A673 (cell line): ENCODE data around the gene PADI4. TPM values are rescaled to one million over a fixed set of nuclear protein-coding genes. Genes with fewer than 3 reads are reported as not detected.

Source experiments
- BruUV-seq: library from RNA; stranded (reverse); fragments of 400-500 nt; replicated peaks from 2 replicates; lab custom pipeline; 2021; lab: Mats Ljungman, UMichigan
- CTCF ChIA-PET: fragments of 300-600 bp; sonication (Branson Sonifier 250); formaldehyde crosslinking; loops from one replicate; lab custom pipeline; 2022; ENCODE audit warnings: antibody characterized with exemption; lab: Charles Lee
- POLR2A ChIA-PET: fragments of 300-600 bp; sonication (Branson Sonifier 250); formaldehyde crosslinking; loops from one replicate; lab custom pipeline; 2022; ENCODE audit warnings: antibody characterized with exemption; ENCODE audit not compliant: low non-redundant PET; lab: Charles Lee
- DNase-seq: peaks from one replicate; pipeline ENCODE4 v3.0.0-alpha.2; 2015; ENCODE audit warnings: low spot score
- H3K27ac ChIP-seq: fragments of 200-600 bp; sonication (generic); 2 replicates; pipeline ENCODE4 v1.5.1; 2016; ENCODE audit warnings: mixed run types, low read depth, mild to moderate bottlenecking, mixed read lengths, antibody characterized with exemption, low read length; ENCODE audit not compliant: poor library complexity, severe bottlenecking
- H3K27me3 ChIP-seq: fragments of 200-600 bp; sonication (generic); replicated peaks from 2 replicates; pipeline ENCODE4 v1.6.1; 2017; ENCODE audit warnings: mixed run types, low read depth, mild to moderate bottlenecking, mixed read lengths, antibody characterized with exemption, low read length; ENCODE audit not compliant: insufficient read depth, poor library complexity
- H3K36me3 ChIP-seq: fragments of 200-600 bp; sonication (generic); 2 replicates; pipeline ENCODE4 v1.6.1; 2016; ENCODE audit warnings: mixed run types, mild to moderate bottlenecking, mixed read lengths, antibody characterized with exemption, low read length; ENCODE audit not compliant: insufficient read depth, poor library complexity, severe bottlenecking
- H3K4me1 ChIP-seq: fragments of 200-600 bp; sonication (generic); 2 replicates; pipeline ENCODE4 v1.6.1; 2017; ENCODE audit warnings: mixed run types, mild to moderate bottlenecking, mixed read lengths, antibody characterized with exemption, low read length; ENCODE audit not compliant: insufficient read depth, poor library complexity, severe bottlenecking
- H3K4me3 ChIP-seq: fragments of 200-600 bp; sonication (generic); 2 replicates; pipeline ENCODE4 v1.5.1; 2016; ENCODE audit warnings: low read depth, mixed run types, mild to moderate bottlenecking, mixed read lengths, low read length; ENCODE audit not compliant: poor library complexity, severe bottlenecking
- H3K9me3 ChIP-seq: fragments of 200-600 bp; sonication (generic); 2 replicates; pipeline ENCODE4 v1.6.1; 2016; ENCODE audit warnings: mixed run types, low read depth, mild to moderate bottlenecking, mixed read lengths, antibody characterized with exemption, low read length; ENCODE audit not compliant: poor library complexity, severe bottlenecking
- CTCF ChIP-seq: fragments of 300-800, 200-600 bp; sonication (generic); conservative IDR thresholded peaks from 2 replicates; pipeline ENCODE4 v1.5.1; 2017; ENCODE audit warnings: low read depth, mild to moderate bottlenecking, antibody characterized with exemption, low read length, moderate library complexity, mixed read lengths
- EZH2 ChIP-seq: fragments of 200-600 bp; sonication (generic); IDR thresholded peaks from 2 replicates; pipeline ENCODE4 v1.6.1; 2017; ENCODE audit warnings: borderline replicate concordance, low read depth, mild to moderate bottlenecking, mixed read lengths, antibody characterized with exemption, low read length; ENCODE audit not compliant: poor library complexity, severe bottlenecking
- intact Hi-C: fragments of 100-400 bp; cut with micrococcal nuclease; formaldehyde crosslinking; loops from one replicate; pipeline ENCODE4 v1.10.0; 2022; ENCODE audit not compliant: unreplicated experiment
- total RNA-seq: library from RNA; stranded (reverse); gene quantifications from 2 replicates; pipeline ENCODE4 v1.2.3, GENCODE V29; 2021

Gene PADI4
- total RNA-seq, 1 experiment from 2014 or later = not detected

GRCh38 chr1:17397910-17398695 lies 90.1 kb downstream of the PADI4 start:
- H3K27ac ChIP-seq = no peak overlapping the region
- ChIA-PET POLR2A (no interaction called here), CTCF (no interaction called here)
- no TSS peak for BruUV-seq
- intact Hi-C loops = no loop called here
- no peaks in the 10 kb centered on the region for H3K4me1 ChIP-seq
- no peak for DNase-seq
- no peaks in the 10 kb centered on the region for H3K27me3 ChIP-seq
- H3K36me3 ChIP-seq = no peaks in the 10 kb centered on the region
- no peak for TF ChIP-seq EZH2
- TF ChIP-seq CTCF = no peak
- H3K4me3 ChIP-seq = no peak overlapping the region
- H3K9me3 ChIP-seq = no peaks in the 10 kb centered on the region

GRCh38 chr1:17400725-17401341 lies 92.8 kb downstream of the PADI4 start:
- H3K27me3 ChIP-seq = no peaks in the 10 kb centered on the region
- BruUV-seq = no TSS peak
- DNase-seq = no peak
- H3K4me1 ChIP-seq = no peaks in the 10 kb centered on the region
- intact Hi-C loops = loop anchor here (10.0 kb wide), 1 partner anchor 276 kb away; no protein-coding TSS in a partner anchor
- ChIA-PET POLR2A (no interaction called here), CTCF (interaction anchor here (0.6 kb wide), 1 partner anchor 205 kb away, joined by 5 read pairs; no protein-coding TSS in a partner anchor)
- H3K4me3 ChIP-seq = no peak overlapping the region
- no peaks in the 10 kb centered on the region for H3K36me3 ChIP-seq
- TF ChIP-seq EZH2 = no peak
- H3K9me3 ChIP-seq = no peaks in the 10 kb centered on the region
- no peak overlapping the region for H3K27ac ChIP-seq

- TF ChIP-seq CTCF = no peak
- TF ChIP-seq EZH2 = no peak
- Histone ChIP-seq H3K27me3 (no peaks in the 10 kb centered on the region), H3K36me3 (peaks cover 4% of the 10 kb centered on the region), H3K4me1 (no peaks in the 10 kb centered on the region), H3K27ac (no peak overlapping the region), H3K9me3 (no peaks in the 10 kb centered on the region), H3K4me3 (no peak overlapping the region)
- no TSS peak for BruUV-seq
- ChIA-PET POLR2A (no interaction called here), CTCF (no interaction called here)
- intact Hi-C loops = loop anchor here (10.0 kb wide), 1 partner anchor 277 kb away; no protein-coding TSS in a partner anchor
- DNase-seq = no peak
These were observed 93.8 kb downstream of the PADI4 start for GRCh38 chr1:17401841-17402240.
